ENCODE measurements around the gene RPA1.

DNA sequence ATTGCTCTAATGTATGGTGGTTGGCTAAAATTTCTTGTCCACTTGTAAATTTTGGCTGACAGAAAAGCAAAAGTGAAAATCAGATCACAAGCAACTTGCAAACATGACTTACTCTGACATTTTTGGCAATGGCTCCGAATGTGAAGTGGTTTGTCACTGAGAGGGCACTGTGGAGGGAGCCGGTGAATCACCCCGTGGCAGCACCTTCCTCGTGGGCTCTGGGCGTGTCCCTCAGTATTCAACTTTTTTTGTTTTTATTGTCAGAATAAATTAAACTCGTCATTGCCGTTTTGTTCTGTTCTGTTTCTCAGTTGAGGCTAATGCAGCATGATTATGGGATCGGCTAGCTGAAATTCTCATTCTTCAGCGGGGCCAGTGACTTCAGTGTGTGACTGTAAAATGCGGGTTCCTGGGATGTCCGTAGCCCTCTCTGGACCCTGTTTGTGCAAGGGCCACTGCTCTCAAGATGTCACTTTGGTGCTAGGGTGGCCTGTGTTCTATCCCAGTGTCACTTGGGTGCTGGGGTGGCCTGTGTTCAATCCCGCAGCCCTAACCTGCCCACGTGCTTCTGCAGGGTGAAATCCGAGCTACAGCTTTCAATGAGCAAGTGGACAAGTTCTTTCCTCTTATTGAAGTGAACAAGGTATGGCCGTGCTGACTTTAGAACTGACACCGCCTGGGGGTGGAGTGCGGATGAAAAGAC, 48.8 kb downstream of the RPA1 start:
- TF ChIP-seq, protein P1, sequence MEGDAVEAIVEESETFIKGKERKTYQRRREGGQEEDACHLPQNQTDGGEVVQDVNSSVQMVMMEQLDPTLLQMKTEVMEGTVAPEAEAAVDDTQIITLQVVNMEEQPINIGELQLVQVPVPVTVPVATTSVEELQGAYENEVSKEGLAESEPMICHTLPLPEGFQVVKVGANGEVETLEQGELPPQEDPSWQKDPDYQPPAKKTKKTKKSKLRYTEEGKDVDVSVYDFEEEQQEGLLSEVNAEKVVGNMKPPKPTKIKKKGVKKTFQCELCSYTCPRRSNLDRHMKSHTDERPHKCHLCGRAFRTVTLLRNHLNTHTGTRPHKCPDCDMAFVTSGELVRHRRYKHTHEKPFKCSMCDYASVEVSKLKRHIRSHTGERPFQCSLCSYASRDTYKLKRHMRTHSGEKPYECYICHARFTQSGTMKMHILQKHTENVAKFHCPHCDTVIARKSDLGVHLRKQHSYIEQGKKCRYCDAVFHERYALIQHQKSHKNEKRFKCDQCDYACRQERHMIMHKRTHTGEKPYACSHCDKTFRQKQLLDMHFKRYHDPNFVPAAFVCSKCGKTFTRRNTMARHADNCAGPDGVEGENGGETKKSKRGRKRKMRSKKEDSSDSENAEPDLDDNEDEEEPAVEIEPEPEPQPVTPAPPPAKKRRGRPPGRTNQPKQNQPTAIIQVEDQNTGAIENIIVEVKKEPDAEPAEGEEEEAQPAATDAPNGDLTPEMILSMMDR (conservative IDR thresholded peaks at IDR 0.05), result no peak
- TF ChIP-seq ZFX (IDR thresholded peaks at IDR 0.05), result no peak

All from C4-2B (cell line).